GM12878 (cell line): ENCODE results near the gene ASIC2. TPM values are rescaled to one million over a fixed set of nuclear protein-coding genes. Genes with fewer than 3 reads are reported as not detected.

Source experiments
- ATAC-seq: fragments of 200-7000 bp; cut with Tn5 transposase; 3 replicates; pipeline ENCODE4 v1.9.1; 2020; ENCODE audit warnings: mild to moderate bottlenecking, moderate library complexity
- BruUV-seq: library from RNA; stranded (reverse); fragments of 400-500 nt; replicated peaks from 2 replicates; lab custom pipeline; 2021; lab: Mats Ljungman, UMichigan
- CTCF ChIA-PET: fragments of 300-600 bp; sonication (Branson Sonifier 250); formaldehyde crosslinking; extraction: SDS; loops from one replicate; lab custom pipeline; 2021; ENCODE audit warnings: inconsistent platforms; lab: Yijun Ruan, JAX
- POLR2A ChIA-PET: fragments of 350-600 bp; formaldehyde crosslinking; extraction: SDS; loops from one replicate; lab custom pipeline; 2021; ENCODE audit warnings: inconsistent platforms; lab: Charles Lee
- RAD21 ChIA-PET: fragments of 300-600 bp; sonication (Branson Sonifier 250); formaldehyde crosslinking; loops from one replicate; lab custom pipeline; 2023; ENCODE audit warnings: antibody characterized with exemption; ENCODE audit not compliant: unreplicated experiment; lab: Charles Lee
- SMC1A ChIA-PET: fragments of 300-600 bp; sonication (Branson Sonifier 250); formaldehyde crosslinking; loops from one replicate; lab custom pipeline; 2023; ENCODE audit not compliant: unreplicated experiment, uncharacterized antibody; lab: Charles Lee
- DNase-seq: peaks from one replicate; pipeline ENCODE4 v3.0.0-alpha.2; 2011; ENCODE audit warnings: low read depth, low spot score
- FAIRE-seq: peaks from 3 replicates; lab custom pipeline; 2011; peaks lifted over from hg19 to GRCh38; lab: Jason Lieb, UNC
- H2AFZ ChIP-seq: 2 replicates; pipeline ENCODE4 v1.6.0; 2011; ENCODE audit warnings: low read depth, low read length, control low read depth; ENCODE audit not compliant: control insufficient read depth
- H3K27ac ChIP-seq: 2 replicates; pipeline ENCODE4 v1.5.1; 2011; ENCODE audit warnings: control low read depth; ENCODE audit not compliant: control insufficient read depth, insufficient read depth
- H3K27me3 ChIP-seq, 2 experiments: replicated peaks in 1 of 2; 2 replicates each; pipeline versions ENCODE4 v1.6.0 to v1.6.1; 2011; ENCODE audit warnings: low read length in 1 of 2; ENCODE audit not compliant: control insufficient read depth in 2 of 2, insufficient read depth in 2 of 2
- H3K36me3 ChIP-seq, 2 experiments: 2 replicates each; pipeline ENCODE4 v1.5.1; 2011; ENCODE audit warnings: low read length in 1 of 2; ENCODE audit not compliant: control insufficient read depth in 2 of 2, insufficient read depth in 2 of 2
- H3K4me1 ChIP-seq: 2 replicates; pipeline ENCODE4 v1.6.1; 2011; ENCODE audit warnings: mild to moderate bottlenecking, low read length, moderate library complexity, mixed read lengths; ENCODE audit not compliant: control insufficient read depth, insufficient read depth
- H3K4me2 ChIP-seq: 2 replicates; pipeline ENCODE4 v1.6.0; 2011; ENCODE audit warnings: control low read depth; ENCODE audit not compliant: control insufficient read depth, insufficient read depth
- H3K4me3 ChIP-seq: fragments of 200-600 bp; sonication (generic); 2 replicates; pipeline ENCODE4 v1.5.1; 2016
- H3K79me2 ChIP-seq: 2 replicates; pipeline ENCODE4 v1.6.0; 2011; ENCODE audit warnings: low read length; ENCODE audit not compliant: control insufficient read depth, insufficient read depth
- H3K9ac ChIP-seq: 2 replicates; pipeline ENCODE4 v1.8.0; 2011; ENCODE audit warnings: low read length, control low read depth, mixed read lengths; ENCODE audit not compliant: control insufficient read depth, insufficient read depth
- H3K9me3 ChIP-seq: replicated peaks from 3 replicates; pipeline ENCODE4 v1.5.1; 2011; ENCODE audit warnings: mild to moderate bottlenecking, low read length; ENCODE audit not compliant: control insufficient read depth, insufficient read depth
- H4K20me1 ChIP-seq: 2 replicates; pipeline ENCODE4 v1.6.0; 2011; ENCODE audit not compliant: control insufficient read depth, insufficient read depth
- CHD1 ChIP-seq: IDR thresholded peaks from 2 replicates; pipeline ENCODE4 v1.6.1; 2012; ENCODE audit warnings: low read depth, low read length, improper control_type of control experiment
- ESRRA ChIP-seq: IDR thresholded peaks from 2 replicates; pipeline ENCODE4 v1.6.1; 2012; ENCODE audit warnings: mild to moderate bottlenecking, low read length, improper control_type of control experiment
- HDGF ChIP-seq: fragments of 450-650 bp; IDR thresholded peaks from 2 replicates; pipeline ENCODE4 v1.6.1; 2016; ENCODE audit warnings: antibody characterized with exemption
- NFXL1 ChIP-seq: fragments of 450-650 bp; IDR thresholded peaks from 2 replicates; pipeline ENCODE4 v1.6.1; 2017; ENCODE audit warnings: antibody characterized with exemption, mild to moderate bottlenecking, borderline replicate concordance
- NR2F1 ChIP-seq: fragments of 450-650 bp; conservative IDR thresholded peaks from 2 replicates; pipeline ENCODE4 v1.6.1; 2017; ENCODE audit warnings: mild to moderate bottlenecking
- PML ChIP-seq: IDR thresholded peaks from 2 replicates; pipeline ENCODE4 v1.6.1; 2012; ENCODE audit warnings: low read length, inconsistent platforms
- SIN3A ChIP-seq: IDR thresholded peaks from 2 replicates; pipeline ENCODE4 v1.6.1; 2012; ENCODE audit warnings: low read depth, low read length, improper control_type of control experiment
- SMAD5 ChIP-seq: IDR thresholded peaks from 2 replicates; pipeline ENCODE4 v1.6.1; 2016; ENCODE audit warnings: antibody characterized with exemption, low read depth
- STAT1 ChIP-seq: fragments of 450-650 bp; conservative IDR thresholded peaks from 2 replicates; pipeline ENCODE4 v1.6.1; 2014; ENCODE audit warnings: antibody characterized with exemption, mild to moderate bottlenecking
- TAF1 ChIP-seq: IDR thresholded peaks from 2 replicates; pipeline ENCODE4 v1.6.1; 2011; ENCODE audit warnings: mild to moderate bottlenecking, low read depth, low read length, borderline replicate concordance
- TCF7 ChIP-seq: IDR thresholded peaks from 2 replicates; pipeline ENCODE4 v1.6.1; 2014; ENCODE audit warnings: antibody characterized with exemption, borderline replicate concordance
- ZBTB4 ChIP-seq: fragments of 450-650 bp; formaldehyde crosslinking; IDR thresholded peaks from 2 replicates; pipeline ENCODE4 v1.4.0; 2022; ENCODE audit warnings: mild to moderate bottlenecking, moderate library complexity
- WGBS: methylation state at CpG from one replicate; pipeline ENCODE4 v1.1.6; 2016; ENCODE audit warnings: low lambda C conversion rate; ENCODE audit not compliant: insufficient replicate concordance, insufficient coverage; ENCODE audit errors: missing lambda C conversion rate; 5-methylcytosine and 5-hydroxymethylcytosine counted together
- in situ Hi-C: fragments of 300-500 bp; cut with MboI; formaldehyde crosslinking; loops from 9 replicates; pipeline ENCODE4 v1.14.3; 2018; ENCODE audit warnings: mixed read lengths
- intact Hi-C: fragments of 100-400 bp; cut with micrococcal nuclease; formaldehyde crosslinking; loops from one replicate; pipeline ENCODE4 v1.14.2; 2022; ENCODE audit not compliant: unreplicated experiment
- polyA plus RNA-seq, 11 experiments: library from polyadenylated mRNA; depleted of rRNA in 4 of 11; unstranded in 6 of 11; stranded (reverse) in 5 of 11; fragments of >200 nt; fragmentation: Nextera tagmentation in 4 of 11; fragmentation: Illumina TruSeq in 1 of 11; extraction: Ambion mirVana in 4 of 11; extraction: Trizol in 1 of 11; gene quantifications; 1 replicate in 1 of 11; 2 replicates in 10 of 11; pipeline versions ENCODE4 v1.2.1 to v1.2.3, GENCODE V29; 2011 to 2016; ENCODE audit warnings: inconsistent platforms in 2 of 11, missing spikeins in 2 of 11, low read depth in 1 of 11
- total RNA-seq, 4 experiments: library from RNA; depleted of rRNA in 3 of 4; stranded (reverse); fragments of >200 nt in 3 of 4; fragmentation: Illumina TruSeq in 1 of 4; extraction: Trizol in 1 of 4; gene quantifications; 2 replicates each; pipeline versions ENCODE4 v1.2.1 to v1.2.3, GENCODE V29; 2013 to 2021

The ASIC2 gene
- total and polyA plus RNA-seq, 10 of the 15 experiments (the other 5 are each of a cell fraction or from before 2014, with no cell fraction given), result not detected

- WGBS, result 6% methylated on average over 1 of the region's 1 CpG
- DNase-seq (no peak), ATAC-seq (no peak), FAIRE-seq (no peak)
- intact Hi-C loops (no loop called here), in situ Hi-C loops (no loop called here)
- Histone ChIP-seq H2AFZ (no peak overlapping the region), H3K4me2 (no peak overlapping the region), H3K27ac (no peak overlapping the region), H3K79me2 (no peaks in the 10 kb centered on the region), H3K4me3 (no peak overlapping the region), H3K4me1 (no peaks in the 10 kb centered on the region), H3K36me3 (no peaks in the 10 kb centered on the region), H3K9ac (no peak overlapping the region), H4K20me1 (no peaks in the 10 kb centered on the region), H3K27me3 (peaks cover 0 to 2% of the 10 kb centered on the region in 2 experiments; a peak in 2 of 4 replicates), H3K9me3 (no peaks in the 10 kb centered on the region)
- no TSS peak for BruUV-seq
- TF ChIP-seq ESRRA (no peak), TCF7 (no peak), SMAD5 (no peak), ZBTB4 (CRISPR knock-in tag) (no peak), NR2F1 (no peak), PML (no peak), CHD1 (no peak), NFXL1 (no peak), STAT1 (no peak), HDGF (no peak), SIN3A (no peak), TAF1 (no peak)
- ChIA-PET RAD21 (no interaction called here), CTCF (no interaction called here), SMC1A (no interaction called here), POLR2A (no interaction called here)
These were observed 27.0 kb downstream of the ASIC2 start for GRCh38 chr17:33266116-33266515.
